Common myeloid progenitor, CD34-positive (primary cell): ENCODE measurements around the gene RABGEF1.
"Not testable (repeated sequence)": the region's sequence is repeated elsewhere in the genome, so short reads cannot be mapped to it uniquely, and the experiment has no call there.

Experiments
- CTCF ChIA-PET: fragments of 350-600 bp; sonication (Branson Sonifier 250); formaldehyde crosslinking; loops from one replicate; lab custom pipeline; 2021; ENCODE audit warnings: antibody characterized with exemption; lab: Charles Lee
- POLR2A ChIA-PET: fragments of 350-600 bp; sonication (Branson Sonifier 250); formaldehyde crosslinking; loops from one replicate; lab custom pipeline; 2021; ENCODE audit warnings: antibody characterized with exemption; lab: Charles Lee
- DNase-seq, 3 donors: peaks; one replicate each; pipeline versions ENCODE4 v3.0.0 to v3.0.0-alpha.2; 2013
- H3K27ac ChIP-seq, 2 experiments: 1 replicate in 1 of 2; 2 replicates in 1 of 2; pipeline ENCODE4 v1.7.0; 2013; ENCODE audit warnings: inconsistent platforms in 2 of 2, low read length in 2 of 2, mild to moderate bottlenecking in 2 of 2, low read depth in 1 of 2, moderate library complexity in 1 of 2; ENCODE audit not compliant: severe bottlenecking in 2 of 2, insufficient read depth in 1 of 2, poor library complexity in 1 of 2
- H3K27me3 ChIP-seq, 5 experiments: replicated peaks in 2 of 5; 1 replicate in 3 of 5; 2 replicates in 2 of 5; pipeline versions ENCODE4 v1.6.1 to v1.7.0; 2013; ENCODE audit warnings: low read length in 4 of 5, mild to moderate bottlenecking in 2 of 5, moderate library complexity in 2 of 5, inconsistent platforms in 1 of 5; ENCODE audit not compliant: insufficient read depth in 5 of 5, control insufficient read depth in 4 of 5
- H3K36me3 ChIP-seq, 4 experiments: 1 replicate in 2 of 4; 2 replicates in 2 of 4; pipeline versions ENCODE4 v1.6.1 to v1.7.0; 2013; ENCODE audit warnings: low read length in 3 of 4, control low read depth in 1 of 4, mild to moderate bottlenecking in 1 of 4; ENCODE audit not compliant: control insufficient read depth in 4 of 4, insufficient read depth in 4 of 4
- H3K4me1 ChIP-seq, 4 experiments: 1 replicate in 3 of 4; 2 replicates in 1 of 4; pipeline versions ENCODE4 v1.6.1 to v1.7.1; 2013; ENCODE audit warnings: low read length in 3 of 4, mild to moderate bottlenecking in 3 of 4, control low read depth in 1 of 4, inconsistent platforms in 1 of 4, moderate library complexity in 1 of 4; ENCODE audit not compliant: control insufficient read depth in 4 of 4, insufficient read depth in 4 of 4; ENCODE audit errors: control extremely low read depth in 1 of 4
- H3K4me3 ChIP-seq, 7 experiments: 1 replicate in 4 of 7; 2 replicates in 3 of 7; pipeline versions ENCODE4 v1.5.1 to v1.7.0; 2013; ENCODE audit warnings: mild to moderate bottlenecking in 7 of 7, low read length in 6 of 7, moderate library complexity in 6 of 7, inconsistent platforms in 2 of 7, low read depth in 2 of 7, control low read depth in 1 of 7; ENCODE audit not compliant: insufficient read depth in 4 of 7, control insufficient read depth in 1 of 7; ENCODE audit errors: extremely low read depth in 1 of 7
- H3K9me3 ChIP-seq, 5 experiments: 1 replicate in 4 of 5; 2 replicates in 1 of 5; pipeline versions ENCODE4 v1.6.1 to v1.7.1; 2013; ENCODE audit warnings: low read length in 4 of 5, mild to moderate bottlenecking in 2 of 5, inconsistent platforms in 1 of 5, low read depth in 1 of 5, moderate library complexity in 1 of 5; ENCODE audit not compliant: control insufficient read depth in 4 of 5, insufficient read depth in 2 of 5; ENCODE audit errors: control extremely low read depth in 1 of 5
- WGBS: methylation state at CpG from one replicate; pipeline ENCODE4 v1.1.5; 2013; ENCODE audit not compliant: insufficient coverage; 5-methylcytosine and 5-hydroxymethylcytosine counted together

Gene RABGEF1

DNA sequence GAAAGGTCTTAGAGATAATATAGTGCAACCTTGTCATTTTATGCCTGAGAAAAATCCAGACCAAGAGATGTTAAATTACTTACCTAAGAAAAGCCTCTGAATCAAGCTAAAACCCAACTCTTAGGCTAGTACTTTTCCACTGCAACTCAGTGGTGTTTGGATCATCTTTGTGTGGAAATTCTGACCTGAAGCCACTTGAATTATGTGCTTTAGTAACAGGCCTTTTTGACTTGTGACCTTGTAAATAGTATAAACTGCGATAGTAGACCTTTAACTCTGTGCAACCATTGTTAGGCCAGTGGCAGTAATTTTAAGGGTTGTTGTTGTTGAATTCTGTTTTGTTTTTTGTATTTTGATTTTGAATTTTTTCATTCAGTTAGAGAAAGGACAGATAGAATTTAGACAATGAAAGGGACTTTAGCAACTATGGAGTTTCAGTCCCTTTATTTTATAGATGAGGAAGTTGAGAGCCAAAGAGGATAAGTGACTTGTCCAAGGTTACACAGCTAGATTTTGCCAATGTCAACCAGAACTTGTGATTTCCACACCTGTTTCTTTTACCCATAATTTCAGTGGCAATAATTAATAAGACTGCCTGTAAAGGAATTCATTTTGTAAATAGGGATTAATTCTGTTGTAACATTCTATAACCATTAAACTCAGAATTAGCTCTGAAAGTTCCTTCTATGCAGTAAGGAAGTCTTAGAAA lies 43.5 kb downstream of the RABGEF1 start:
- POLR2A ChIA-PET: interaction anchor here (0.6 kb wide), 2 partner anchors 105 to 139 kb away, joined by 3 read pairs; no protein-coding TSS in a partner anchor
- H3K9me3 ChIP-seq, H3K4me1 ChIP-seq, CTCF ChIA-PET, DNase-seq, H3K27ac ChIP-seq, H3K27me3 ChIP-seq, H3K4me3 ChIP-seq: not testable (repeated sequence)
- H3K36me3 ChIP-seq: peaks cover 5 to 36% (median 19%) of the 10 kb centered on the region in 4 experiments
- 100% methylated on average over 1 of the region's 1 CpG for WGBS

DNA sequence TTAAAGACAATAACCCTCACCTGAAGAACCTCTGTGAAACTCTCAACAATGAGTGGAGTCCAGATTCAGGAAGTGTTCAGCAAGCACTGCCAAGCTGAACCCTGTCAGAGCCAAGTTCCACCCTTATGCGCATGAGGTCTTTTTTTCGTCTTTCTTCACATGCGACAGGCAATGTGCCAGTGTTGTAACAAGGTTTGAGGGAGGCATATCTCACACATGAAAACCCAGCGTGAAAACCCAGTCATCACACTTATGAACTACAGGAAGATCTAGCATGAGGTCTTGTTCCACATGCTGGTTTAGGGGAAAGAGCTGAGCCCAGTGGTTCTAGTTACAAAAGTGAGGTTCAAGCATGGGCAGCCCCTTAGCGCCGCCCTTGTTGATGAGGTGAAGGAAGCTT lies 49.7 kb downstream of the RABGEF1 start:
- Histone ChIP-seq H3K27me3 (no peaks in the 10 kb centered on the region), H3K4me3 (no peak overlapping the region), H3K27ac (no peak overlapping the region), H3K9me3 (no peaks in the 10 kb centered on the region), H3K4me1 (no peaks in the 10 kb centered on the region), H3K36me3 (peaks cover 8 to 42% (median 30%) of the 10 kb centered on the region in 4 experiments)
- 93% methylated on average over 3 of the region's 6 CpGs for WGBS
- ChIA-PET POLR2A (no interaction called here), CTCF (interaction anchor here (1.5 kb wide), 1 partner anchor 17 kb away, joined by 4 read pairs; no protein-coding TSS in a partner anchor)
- DNase-seq: no peak

DNA sequence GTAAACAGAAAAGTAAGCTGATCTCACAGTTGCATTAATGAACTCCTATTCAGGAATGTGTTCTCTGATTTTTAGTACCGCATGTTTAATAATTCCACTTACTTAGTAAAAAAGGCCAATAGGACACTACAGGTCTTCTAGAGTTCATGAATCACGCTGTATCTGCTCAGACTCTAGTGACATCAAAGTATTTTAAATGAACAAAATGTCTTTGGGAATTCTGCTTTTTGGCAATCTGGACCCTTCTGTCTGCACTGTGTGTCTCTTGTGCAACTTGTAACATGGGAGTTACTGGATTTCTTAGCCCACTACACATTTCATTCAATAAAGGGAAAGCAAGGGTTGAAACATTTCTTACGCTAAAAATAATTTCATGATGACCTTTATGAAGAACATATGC lies 50.2 kb downstream of the RABGEF1 start:
- 100% methylated on average over 2 of the region's 3 CpGs for WGBS
- ChIA-PET CTCF (interaction anchor here (1.5 kb wide), 1 partner anchor 17 kb away, joined by 4 read pairs; no protein-coding TSS in a partner anchor), POLR2A (no interaction called here)
- H3K4me3 ChIP-seq: no peak overlapping the region
- H3K36me3 ChIP-seq: peaks cover 8 to 46% (median 34%) of the 10 kb centered on the region in 4 experiments
- H3K27me3 ChIP-seq: no peaks in the 10 kb centered on the region
- no peaks in the 10 kb centered on the region for H3K9me3 ChIP-seq
- H3K27ac ChIP-seq: no peak overlapping the region
- no peaks in the 10 kb centered on the region for H3K4me1 ChIP-seq
- no peak for DNase-seq

DNA sequence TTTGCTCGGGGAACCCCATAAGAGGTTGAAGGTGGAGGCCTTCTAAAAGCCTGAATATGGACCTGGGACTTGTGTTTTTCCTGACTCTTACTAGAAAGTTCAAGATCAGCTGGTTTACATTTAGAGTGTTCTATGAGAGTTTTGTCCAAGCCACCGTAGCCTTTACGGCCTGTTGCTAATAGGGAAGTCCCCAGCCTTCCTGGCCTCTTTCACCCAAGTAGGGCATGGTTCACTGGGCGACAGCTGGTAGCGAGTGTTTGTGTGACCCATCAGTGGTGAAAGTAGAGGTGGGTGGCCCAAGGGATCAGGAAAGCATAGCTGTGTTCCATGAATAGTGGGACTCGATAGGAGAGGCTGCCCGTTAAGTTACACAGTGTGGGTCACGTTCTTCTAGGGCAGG lies 60.1 kb downstream of the RABGEF1 start:
- no peaks in the 10 kb centered on the region for H3K27me3 ChIP-seq
- no peaks in the 10 kb centered on the region for H3K9me3 ChIP-seq
- no peak for DNase-seq
- POLR2A ChIA-PET: no interaction called here
- no peak overlapping the region for H3K27ac ChIP-seq
- peaks cover 12 to 73% (median 45%) of the 10 kb centered on the region in 4 experiments for H3K36me3 ChIP-seq
- 96% methylated on average over 6 of the region's 8 CpGs for WGBS
- CTCF ChIA-PET: no interaction called here
- no peak overlapping the region for H3K4me3 ChIP-seq
- H3K4me1 ChIP-seq: no peaks in the 10 kb centered on the region

DNA sequence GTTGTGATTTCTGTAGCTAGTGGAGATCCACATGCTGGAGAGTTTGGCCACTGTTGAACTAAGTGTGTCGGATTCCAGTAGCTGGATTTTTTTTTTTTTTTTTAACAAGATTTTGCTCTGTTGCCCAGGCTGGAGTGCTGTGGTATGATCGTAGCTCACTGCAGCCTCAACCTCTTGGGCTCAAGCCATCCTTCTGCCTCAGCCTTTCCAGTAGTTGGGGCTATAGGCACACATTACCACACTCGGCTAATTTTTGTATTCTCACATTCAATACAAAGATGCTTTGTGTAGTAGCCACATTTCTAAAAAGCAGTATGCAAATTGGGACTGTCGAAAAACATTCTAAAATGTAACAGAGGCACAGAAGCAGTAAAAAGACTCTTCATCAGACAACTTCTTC lies 63.5 kb downstream of the RABGEF1 start:
- Histone ChIP-seq H3K27ac (no peak overlapping the region), H3K4me3 (no peak overlapping the region), H3K9me3 (no peaks in the 10 kb centered on the region), H3K36me3 (peaks cover 20 to 78% (median 48%) of the 10 kb centered on the region in 4 experiments), H3K27me3 (no peaks in the 10 kb centered on the region), H3K4me1 (no peaks in the 10 kb centered on the region)
- no peak for DNase-seq
- CTCF ChIA-PET: interaction anchor here (1.0 kb wide), 1 partner anchor 8 kb away, joined by 3 read pairs; no protein-coding TSS in a partner anchor
- WGBS: 100% methylated on average over 4 of the region's 4 CpGs
- POLR2A ChIA-PET: interaction anchor here (0.6 kb wide), 1 partner anchor 48 kb away, joined by 3 read pairs; no protein-coding TSS in a partner anchor

DNA sequence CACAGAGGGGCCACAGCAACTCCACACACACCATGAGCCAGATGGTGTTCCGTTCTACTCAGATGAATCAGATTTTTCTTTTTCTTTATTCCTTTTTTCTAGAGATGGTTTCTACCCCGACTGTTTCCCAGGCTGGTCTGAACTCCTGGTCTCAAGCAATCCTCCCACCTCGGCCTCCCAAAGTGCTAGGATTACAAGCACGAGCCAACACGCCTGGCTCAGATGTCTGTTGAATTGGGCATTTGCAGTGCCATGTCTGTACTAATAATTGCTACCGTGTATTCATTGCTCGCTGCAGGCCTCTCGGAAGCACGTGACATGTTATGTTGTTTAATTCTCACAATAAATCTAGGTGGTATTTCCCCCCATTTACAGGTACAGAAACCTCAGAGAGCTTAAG lies 67.2 kb downstream of the RABGEF1 start:
- peaks cover 0 to under 1% (median 0%) of the 10 kb centered on the region in 4 experiments for H3K4me1 ChIP-seq
- POLR2A ChIA-PET: no interaction called here
- H3K9me3 ChIP-seq: no peaks in the 10 kb centered on the region
- CTCF ChIA-PET: interaction anchor here (1.2 kb wide), 1 partner anchor 98 kb away, joined by 3 read pairs; no protein-coding TSS in a partner anchor
- WGBS: 100% methylated on average over 6 of the region's 9 CpGs
- no peak overlapping the region for H3K4me3 ChIP-seq
- DNase-seq: no peak
- no peaks in the 10 kb centered on the region for H3K27me3 ChIP-seq
- H3K27ac ChIP-seq: no peak overlapping the region
- H3K36me3 ChIP-seq: peaks cover 23 to 67% (median 50%) of the 10 kb centered on the region in 4 experiments

DNA sequence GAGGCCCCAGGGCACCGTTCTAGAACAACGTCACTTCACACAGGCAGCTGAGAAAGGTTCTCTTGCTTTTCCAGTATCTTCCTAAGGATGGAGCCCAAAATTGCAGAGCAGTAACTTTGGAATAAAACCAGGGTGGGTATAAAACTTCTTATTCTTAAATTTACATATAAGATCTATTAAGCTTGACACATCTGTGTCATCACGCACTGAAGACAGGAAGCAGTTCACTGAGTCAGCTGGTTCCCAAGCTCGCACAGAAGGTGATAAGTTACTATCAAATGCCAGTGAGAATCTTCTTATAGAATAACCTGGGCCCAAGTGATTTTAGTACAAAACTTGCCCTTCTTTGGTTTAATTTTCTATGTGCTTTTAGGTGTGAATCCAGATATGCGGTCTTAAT lies 70.2 kb downstream of the RABGEF1 start:
- Histone ChIP-seq H3K27me3 (no peaks in the 10 kb centered on the region), H3K4me1 (peaks cover 0 to 4% (median 0%) of the 10 kb centered on the region in 4 experiments), H3K4me3 (no peak overlapping the region), H3K27ac (no peak overlapping the region), H3K9me3 (no peaks in the 10 kb centered on the region), H3K36me3 (peaks cover 21 to 51% (median 39%) of the 10 kb centered on the region in 4 experiments)
- ChIA-PET POLR2A (no interaction called here), CTCF (no interaction called here)
- DNase-seq: no peak
- WGBS: 97% methylated on average over 3 of the region's 5 CpGs
